DND-41 (cell line): ENCODE data around the gene TMC7.

Experiments used
- CTCF ChIP-seq: IDR thresholded peaks from 2 replicates; pipeline ENCODE4 v1.5.1; 2012; ENCODE audit warnings: borderline replicate concordance, low read length, moderate library complexity, mild to moderate bottlenecking; ENCODE audit not compliant: poor library complexity, severe bottlenecking; ENCODE audit errors: extremely low read depth
- EZH2 ChIP-seq: IDR thresholded peaks from 3 replicates; pipeline ENCODE4 v1.6.1; 2012; ENCODE audit warnings: borderline replicate concordance, low read depth, mild to moderate bottlenecking, moderate library complexity, low read length, inconsistent platforms; ENCODE audit not compliant: severe bottlenecking

GRCh38 chr16:19084139-19084538 lies 100.4 kb downstream of the TMC7 start:
- no peak for TF ChIP-seq CTCF
- no peak for TF ChIP-seq EZH2
